PC-9 (cell line): Measurements from ENCODE around the gene KIF18A. TPM values are rescaled to one million over a fixed set of nuclear protein-coding genes. Genes with fewer than 3 reads are reported as not detected.

Experiments used
- Bru-seq: library from RNA; stranded (reverse); fragments of 400-500 nt; gene quantifications from one replicate; lab custom pipeline; 2021; lab: Mats Ljungman, UMichigan
- BruChase-seq, 2 experiments: library from RNA; stranded (reverse); fragments of 400-500 nt; gene quantifications; one replicate each; lab custom pipeline; 2021; lab: Mats Ljungman, UMichigan
- BruUV-seq: library from RNA; stranded (reverse); fragments of 400-500 nt; replicated peaks from 2 replicates; lab custom pipeline; 2021; lab: Mats Ljungman, UMichigan
- CTCF ChIA-PET: fragments of 300-600 bp; sonication (Branson Sonifier 250); formaldehyde crosslinking; loops from one replicate; lab custom pipeline; 2022; ENCODE audit warnings: antibody characterized with exemption; lab: Charles Lee
- POLR2A ChIA-PET: fragments of 300-600 bp; sonication (Branson Sonifier 250); formaldehyde crosslinking; loops from one replicate; lab custom pipeline; 2022; ENCODE audit warnings: antibody characterized with exemption; ENCODE audit not compliant: unreplicated experiment; lab: Charles Lee
- DNase-seq, 2 experiments: peaks; one replicate each; pipeline versions ENCODE4 v3.0.0 to v3.0.0-alpha.2; 2015 to 2022; ENCODE audit warnings: mixed read lengths in 1 of 2
- H2AFZ ChIP-seq: fragments of 200-600 bp; sonication (generic); 2 replicates; pipeline ENCODE4 v1.8.1; 2017; ENCODE audit warnings: antibody characterized with exemption
- H3F3A ChIP-seq: fragments of 200-600 bp; sonication (generic); 2 replicates; pipeline ENCODE4 v1.8.1; 2017; ENCODE audit warnings: antibody characterized with exemption, mild to moderate bottlenecking, low read depth; ENCODE audit not compliant: insufficient read depth
- H3K27ac ChIP-seq: fragments of 200-600 bp; sonication (generic); 2 replicates; pipeline ENCODE4 v1.6.1; 2016; ENCODE audit warnings: mixed run types
- H3K27me3 ChIP-seq: fragments of 200-600 bp; sonication (generic); 2 replicates; pipeline ENCODE4 v1.6.1; 2016; ENCODE audit warnings: low read depth, mixed run types; ENCODE audit not compliant: insufficient read depth
- H3K36me3 ChIP-seq: fragments of 200-600 bp; sonication (generic); 2 replicates; pipeline ENCODE4 v1.6.1; 2016; ENCODE audit warnings: low read depth, mixed run types
- H3K4me1 ChIP-seq: fragments of 200-600 bp; sonication (generic); replicated peaks from 2 replicates; pipeline ENCODE4 v1.6.1; 2016; ENCODE audit warnings: mixed run types; ENCODE audit not compliant: insufficient read depth
- H3K4me2 ChIP-seq: fragments of 200-600 bp; sonication (generic); 2 replicates; pipeline ENCODE4 v1.6.1; 2017; ENCODE audit warnings: mixed run types
- H3K4me3 ChIP-seq: fragments of 200-600 bp; sonication (generic); 2 replicates; pipeline ENCODE4 v1.6.1; 2016; ENCODE audit warnings: mixed run types
- H3K79me2 ChIP-seq: fragments of 200-600 bp; sonication (generic); 2 replicates; pipeline ENCODE4 v1.6.1; 2017; ENCODE audit warnings: low read depth, mixed run types
- H3K9me2 ChIP-seq: fragments of 200-600 bp; sonication (generic); 2 replicates; pipeline ENCODE4 v1.8.1; 2017; ENCODE audit warnings: mild to moderate bottlenecking; ENCODE audit not compliant: insufficient read depth
- H3K9me3 ChIP-seq: fragments of 200-600 bp; sonication (generic); 2 replicates; pipeline ENCODE4 v1.8.1; 2016; ENCODE audit warnings: low read depth; ENCODE audit not compliant: insufficient read depth
- H4K20me1 ChIP-seq: fragments of 200-600 bp; sonication (generic); 2 replicates; pipeline ENCODE4 v1.8.1; 2017; ENCODE audit not compliant: insufficient read depth
- EZH2 ChIP-seq: fragments of 200-600 bp; sonication (generic); IDR thresholded peaks from 2 replicates; pipeline ENCODE4 v1.8.0; 2017; ENCODE audit warnings: antibody characterized with exemption, low read depth
- intact Hi-C: fragments of 100-400 bp; cut with micrococcal nuclease; formaldehyde crosslinking; loops from one replicate; pipeline ENCODE4 v1.10.0; 2022; ENCODE audit not compliant: unreplicated experiment
- long read RNA-seq: library from polyadenylated mRNA; stranded (forward); transcript quantifications from one replicate; pipeline ENCODE4 v2.0.0, GENCODE V29; 2022
- total RNA-seq: library from RNA; stranded (reverse); gene quantifications from 2 replicates; pipeline ENCODE4 v1.2.3, GENCODE V29; 2021
- TF ChIP-seq, protein P1 (sequence below): fragments of 200-600 bp; sonication (generic); conservative IDR thresholded peaks from 2 replicates; pipeline ENCODE4 v1.6.1; 2017; ENCODE audit warnings: mixed run types, antibody characterized with exemption, mild to moderate bottlenecking, moderate library complexity

KIF18A gene
- 22.9 and 31.1 TPM in 2 replicates for total RNA-seq
- percentile 94 among the genes with signal in this experiment for Bru-seq, nascent RNA
- BruChase-seq, experiment 1, labeled RNA remaining after a 2-hour chase, result percentile 82 among the genes with signal in this experiment
- percentile 69 among the genes with signal in this experiment for BruChase-seq, experiment 2, labeled RNA remaining after a 6-hour chase
- long read RNA-seq, transcript KIF18A-201 (17 exons, 3,568 nt), result major isoform, 37 of 50 reads
- long read RNA-seq, partial matches to known transcripts, result 6 of 50 reads
- long read RNA-seq, other reads (novel, unspliced or antisense), result 7 of 50 reads

- Histone ChIP-seq H3K79me2 (peaks cover 90% of the 10 kb centered on the region), H3K4me2 (peak within 1 kb of the TSS; percentile 88), H3K36me3 (no peaks in the 10 kb centered on the region), H3K27me3 (no peaks in the 10 kb centered on the region), H3K4me1 (peaks cover 48% of the 10 kb centered on the region), H3K4me3 (peak within 1 kb of the TSS; percentile 93), H2AFZ (peak within 1 kb of the TSS; percentile 95), H3K27ac (peak within 1 kb of the TSS; percentile 61), H3K9me2 (no peaks in the 10 kb centered on the region), H3K9me3 (no peaks in the 10 kb centered on the region), H4K20me1 (no peaks in the 10 kb centered on the region), H3F3A (peaks cover 11% of the 10 kb centered on the region; the same call in 1 of the 2 replicates)
- intact Hi-C loops, result loop anchor here (2.0 to 10.0 kb wide), 6 partner anchors 237 to 1227 kb away; partner anchors contain the start of gene BDNF
- TF ChIP-seq EZH2, result no peak
- ChIA-PET CTCF (interaction anchor here (1.3 kb wide), 2 partner anchors 390 to 409 kb away, joined by 9 to 11 read pairs; no protein-coding TSS in a partner anchor), POLR2A (interaction anchor here (0.5 to 1.0 kb wide), 12 partner anchors 15 to 1787 kb away, joined by 3 to 10 read pairs (median 3); no protein-coding TSS in a partner anchor)
- BruUV-seq, result TSS peak; percentile 75
- peak; percentile 97 to 99 for DNase-seq
Measured at GRCh38 chr11:28107750-28108618, at the start of gene KIF18A, which contains the start of gene METTL15. KIF18A (minus strand) TSS chr11:28108156; CDS start chr11:28097947, 10,209 bp downstream. METTL15 (plus strand) TSS chr11:28108388; CDS start chr11:28113335, 4,947 bp downstream.

DNA sequence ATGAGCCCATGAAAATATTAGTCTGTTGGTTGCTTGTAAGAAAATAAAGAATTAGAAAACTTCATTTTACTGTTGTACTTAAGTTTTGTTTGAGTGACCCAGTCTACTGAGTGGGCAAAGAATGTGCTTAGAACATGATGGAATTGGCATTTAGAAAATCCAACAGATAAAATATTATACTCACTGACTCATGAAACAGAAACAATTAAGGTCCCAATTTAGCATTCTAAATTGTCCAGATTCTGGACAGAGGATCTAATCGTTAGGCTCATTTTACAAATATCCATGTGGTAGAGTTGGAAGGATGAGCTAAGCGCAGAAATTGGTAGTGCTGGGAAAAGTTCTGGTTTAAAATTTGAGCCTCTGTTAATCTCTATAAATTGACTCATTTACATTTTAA is 45.6 kb upstream of the KIF18A start:
- no peak overlapping the region for H3K27ac ChIP-seq
- CTCF ChIA-PET, result no interaction called here
- intact Hi-C loops, result no loop called here
- no peaks in the 10 kb centered on the region; the same call in 1 of the 2 replicates for H3K36me3 ChIP-seq
- no peaks in the 10 kb centered on the region for H3K4me1 ChIP-seq
- no peak for DNase-seq
- H3K27me3 ChIP-seq, result no peaks in the 10 kb centered on the region
- H4K20me1 ChIP-seq, result no peaks in the 10 kb centered on the region
- POLR2A ChIA-PET, result no interaction called here
- no peak overlapping the region for H2AFZ ChIP-seq
- H3K9me2 ChIP-seq, result no peaks in the 10 kb centered on the region
- no TSS peak for BruUV-seq
- TF ChIP-seq EZH2, result no peak
- TF ChIP-seq, protein P1, sequence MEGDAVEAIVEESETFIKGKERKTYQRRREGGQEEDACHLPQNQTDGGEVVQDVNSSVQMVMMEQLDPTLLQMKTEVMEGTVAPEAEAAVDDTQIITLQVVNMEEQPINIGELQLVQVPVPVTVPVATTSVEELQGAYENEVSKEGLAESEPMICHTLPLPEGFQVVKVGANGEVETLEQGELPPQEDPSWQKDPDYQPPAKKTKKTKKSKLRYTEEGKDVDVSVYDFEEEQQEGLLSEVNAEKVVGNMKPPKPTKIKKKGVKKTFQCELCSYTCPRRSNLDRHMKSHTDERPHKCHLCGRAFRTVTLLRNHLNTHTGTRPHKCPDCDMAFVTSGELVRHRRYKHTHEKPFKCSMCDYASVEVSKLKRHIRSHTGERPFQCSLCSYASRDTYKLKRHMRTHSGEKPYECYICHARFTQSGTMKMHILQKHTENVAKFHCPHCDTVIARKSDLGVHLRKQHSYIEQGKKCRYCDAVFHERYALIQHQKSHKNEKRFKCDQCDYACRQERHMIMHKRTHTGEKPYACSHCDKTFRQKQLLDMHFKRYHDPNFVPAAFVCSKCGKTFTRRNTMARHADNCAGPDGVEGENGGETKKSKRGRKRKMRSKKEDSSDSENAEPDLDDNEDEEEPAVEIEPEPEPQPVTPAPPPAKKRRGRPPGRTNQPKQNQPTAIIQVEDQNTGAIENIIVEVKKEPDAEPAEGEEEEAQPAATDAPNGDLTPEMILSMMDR, result no peak
- no peak overlapping the region for H3K4me3 ChIP-seq
- H3F3A ChIP-seq, result no peaks in the 10 kb centered on the region
- no peak overlapping the region for H3K4me2 ChIP-seq
- H3K79me2 ChIP-seq, result no peaks in the 10 kb centered on the region
- H3K9me3 ChIP-seq, result no peaks in the 10 kb centered on the region

GRCh38 chr11:28152743-28153142 is 44.8 kb upstream of the KIF18A start:
- Histone ChIP-seq H3K4me2 (no peak overlapping the region), H3K27ac (no peak overlapping the region), H3K9me2 (no peaks in the 10 kb centered on the region), H4K20me1 (no peaks in the 10 kb centered on the region), H3K36me3 (no peaks in the 10 kb centered on the region), H3F3A (no peaks in the 10 kb centered on the region), H3K4me1 (no peaks in the 10 kb centered on the region), H3K9me3 (no peaks in the 10 kb centered on the region), H3K79me2 (no peaks in the 10 kb centered on the region), H3K4me3 (no peak overlapping the region), H2AFZ (no peak overlapping the region), H3K27me3 (no peaks in the 10 kb centered on the region)
- ChIA-PET POLR2A (no interaction called here), CTCF (no interaction called here)
- no peak for TF ChIP-seq EZH2
- TF ChIP-seq, protein P1, result no peak
- no TSS peak for BruUV-seq
- no peak for DNase-seq
- intact Hi-C loops, result no loop called here
